A172 (cell line): ENCODE measurements around the gene TRIM75. TPM values are rescaled to one million over a fixed set of nuclear protein-coding genes. Genes with fewer than 3 reads are reported as not detected.
"Not testable (repeated sequence)": the region's sequence is repeated elsewhere in the genome, so short reads cannot be mapped to it uniquely, and the experiment has no call there.

Experiments used
- DNase-seq: peaks from one replicate; pipeline ENCODE4 v3.0.0-alpha.2; 2015; ENCODE audit warnings: low spot score
- total RNA-seq: library from RNA; depleted of rRNA; stranded (reverse); fragments of >200 nt; shearing (Covaris generic); gene quantifications from 2 replicates; pipeline ENCODE4 v1.2.3, GENCODE V29; 2014; rRNA removed

The TRIM75 gene
- total RNA-seq = not detected in 2 replicates

GRCh38 chr4:165053645-165054044 lies at the start of gene TRIM75:
Gene TRIM75, plus strand, starts transcription at chr4:165053866. Its CDS starts 5,282 bp downstream, at chr4:165059148.
- DNase-seq = no peak

- DNase-seq = no peak
These were observed 48.2 kb upstream of the TRIM75 start for GRCh38 chr4:165005352-165005925.

GRCh38 chr4:165006456-165006855 lies 47.2 kb upstream of the TRIM75 start:
- DNase-seq = no peak

GRCh38 chr4:165006886-165007285 lies 46.8 kb upstream of the TRIM75 start:
- DNase-seq = no peak

- no peak for DNase-seq
These were observed 44.0 kb upstream of the TRIM75 start for GRCh38 chr4:165009493-165010227.

GRCh38 chr4:165010487-165010886 lies 43.2 kb upstream of the TRIM75 start:
- no peak for DNase-seq

GRCh38 chr4:165010991-165011390 lies 42.7 kb upstream of the TRIM75 start:
- DNase-seq = no peak

- DNase-seq = no peak
These were observed 42.3 kb upstream of the TRIM75 start for GRCh38 chr4:165011403-165011802.

GRCh38 chr4:165013691-165014090 lies 40.0 kb upstream of the TRIM75 start:
- DNase-seq = no peak

GRCh38 chr4:165016971-165017370 lies 36.7 kb upstream of the TRIM75 start:
- DNase-seq = no peak

GRCh38 chr4:165019995-165020394 lies 33.7 kb upstream of the TRIM75 start:
- not testable (repeated sequence) for DNase-seq

- not testable (repeated sequence) for DNase-seq
These were observed 27.9 kb upstream of the TRIM75 start for GRCh38 chr4:165025782-165026181.

- DNase-seq = peak; percentile 84
These were observed 25.8 kb upstream of the TRIM75 start for GRCh38 chr4:165027762-165028402.

- DNase-seq = no peak
These were observed 22.0 kb upstream of the TRIM75 start, which contains the start of gene TRIM60 for GRCh38 chr4:165031436-165032211. Gene TRIM60, plus strand, starts transcription at chr4:165031999. Its CDS starts 8,074 bp downstream, at chr4:165040073.

GRCh38 chr4:165048170-165048569 lies 5.5 kb upstream of the TRIM75 start:
- DNase-seq = no peak

- DNase-seq = no peak
These were observed 1.0 kb upstream of the TRIM75 start for GRCh38 chr4:165052627-165053026.

- DNase-seq = no peak
These were observed 1.9 kb downstream of the TRIM75 start for GRCh38 chr4:165055601-165056000.

GRCh38 chr4:165058666-165059065 lies 5.0 kb downstream of the TRIM75 start:
- DNase-seq = no peak

- no peak for DNase-seq
These were observed 5.7 kb downstream of the TRIM75 start for GRCh38 chr4:165059386-165059785.

GRCh38 chr4:165060938-165061337 lies 7.3 kb downstream of the TRIM75 start:
- DNase-seq = no peak

- DNase-seq = no peak
These were observed 16.9 kb downstream of the TRIM75 start for GRCh38 chr4:165070560-165070959.

- DNase-seq = not testable (repeated sequence)
These were observed 19.7 kb downstream of the TRIM75 start for GRCh38 chr4:165073346-165073745.
